Ishikawa (cell line): ENCODE data around the gene SPATA2.

Source experiments
- CEBPB ChIP-seq: IDR thresholded peaks from 2 replicates; pipeline ENCODE4 v1.6.1; 2012
- EGR1 ChIP-seq: IDR thresholded peaks from 2 replicates; pipeline ENCODE4 v1.6.1; 2012
- EP300 ChIP-seq: IDR thresholded peaks from 2 replicates; pipeline ENCODE4 v1.6.1; 2012; ENCODE audit warnings: borderline replicate concordance
- RAD21 ChIP-seq: IDR thresholded peaks from 2 replicates; pipeline ENCODE4 v1.6.1; 2012; ENCODE audit warnings: low read depth
- TAF1 ChIP-seq: IDR thresholded peaks from 2 replicates; pipeline ENCODE4 v1.6.1; 2012; ENCODE audit warnings: low read depth, mild to moderate bottlenecking
- TCF12 ChIP-seq: IDR thresholded peaks from 2 replicates; pipeline ENCODE4 v1.6.1; 2012; ENCODE audit warnings: low read depth
- YY1 ChIP-seq: IDR thresholded peaks from 2 replicates; pipeline ENCODE4 v1.6.1; 2012; ENCODE audit warnings: low read depth
- ZBTB7A ChIP-seq: IDR thresholded peaks from 2 replicates; pipeline ENCODE4 v1.6.1; 2012; ENCODE audit warnings: low read depth
- TF ChIP-seq, protein P1 (sequence below): IDR thresholded peaks from 2 replicates; pipeline ENCODE4 v1.6.1; 2012
- TF ChIP-seq, protein P2 (sequence below): IDR thresholded peaks from 2 replicates; pipeline ENCODE4 v1.6.1; 2012; ENCODE audit warnings: low read depth, mild to moderate bottlenecking
- TF ChIP-seq, protein P3 (sequence below): IDR thresholded peaks from 2 replicates; pipeline ENCODE4 v1.6.1; 2012

DNA sequence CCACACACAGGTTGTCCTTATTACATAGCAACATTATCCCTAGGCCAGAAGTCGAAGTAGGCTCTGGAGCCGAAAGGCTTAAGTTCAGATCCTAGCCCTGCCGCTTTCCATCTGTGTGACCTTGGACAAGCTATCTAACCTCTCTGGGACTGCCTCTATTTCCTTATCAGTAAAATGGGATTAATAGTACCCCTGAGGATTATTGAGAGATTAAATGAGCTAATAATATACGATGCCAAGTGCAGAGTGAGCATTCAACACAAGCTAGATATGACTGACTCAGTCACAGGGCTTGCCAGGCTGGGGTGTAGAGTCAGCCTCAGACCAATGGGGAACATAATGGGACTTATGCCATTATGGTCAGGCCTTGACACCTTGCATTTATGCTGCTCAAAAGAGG, 8.9 kb upstream of the SPATA2 start:
- TF ChIP-seq TCF12 (no peak), YY1 (no peak), TAF1 (no peak), EP300 (no peak), RAD21 (no peak), CEBPB (no peak), EGR1 (no peak), ZBTB7A (no peak)
- TF ChIP-seq, protein P1, sequence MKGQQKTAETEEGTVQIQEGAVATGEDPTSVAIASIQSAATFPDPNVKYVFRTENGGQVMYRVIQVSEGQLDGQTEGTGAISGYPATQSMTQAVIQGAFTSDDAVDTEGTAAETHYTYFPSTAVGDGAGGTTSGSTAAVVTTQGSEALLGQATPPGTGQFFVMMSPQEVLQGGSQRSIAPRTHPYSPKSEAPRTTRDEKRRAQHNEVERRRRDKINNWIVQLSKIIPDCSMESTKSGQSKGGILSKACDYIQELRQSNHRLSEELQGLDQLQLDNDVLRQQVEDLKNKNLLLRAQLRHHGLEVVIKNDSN: no peak
- TF ChIP-seq, protein P2, sequence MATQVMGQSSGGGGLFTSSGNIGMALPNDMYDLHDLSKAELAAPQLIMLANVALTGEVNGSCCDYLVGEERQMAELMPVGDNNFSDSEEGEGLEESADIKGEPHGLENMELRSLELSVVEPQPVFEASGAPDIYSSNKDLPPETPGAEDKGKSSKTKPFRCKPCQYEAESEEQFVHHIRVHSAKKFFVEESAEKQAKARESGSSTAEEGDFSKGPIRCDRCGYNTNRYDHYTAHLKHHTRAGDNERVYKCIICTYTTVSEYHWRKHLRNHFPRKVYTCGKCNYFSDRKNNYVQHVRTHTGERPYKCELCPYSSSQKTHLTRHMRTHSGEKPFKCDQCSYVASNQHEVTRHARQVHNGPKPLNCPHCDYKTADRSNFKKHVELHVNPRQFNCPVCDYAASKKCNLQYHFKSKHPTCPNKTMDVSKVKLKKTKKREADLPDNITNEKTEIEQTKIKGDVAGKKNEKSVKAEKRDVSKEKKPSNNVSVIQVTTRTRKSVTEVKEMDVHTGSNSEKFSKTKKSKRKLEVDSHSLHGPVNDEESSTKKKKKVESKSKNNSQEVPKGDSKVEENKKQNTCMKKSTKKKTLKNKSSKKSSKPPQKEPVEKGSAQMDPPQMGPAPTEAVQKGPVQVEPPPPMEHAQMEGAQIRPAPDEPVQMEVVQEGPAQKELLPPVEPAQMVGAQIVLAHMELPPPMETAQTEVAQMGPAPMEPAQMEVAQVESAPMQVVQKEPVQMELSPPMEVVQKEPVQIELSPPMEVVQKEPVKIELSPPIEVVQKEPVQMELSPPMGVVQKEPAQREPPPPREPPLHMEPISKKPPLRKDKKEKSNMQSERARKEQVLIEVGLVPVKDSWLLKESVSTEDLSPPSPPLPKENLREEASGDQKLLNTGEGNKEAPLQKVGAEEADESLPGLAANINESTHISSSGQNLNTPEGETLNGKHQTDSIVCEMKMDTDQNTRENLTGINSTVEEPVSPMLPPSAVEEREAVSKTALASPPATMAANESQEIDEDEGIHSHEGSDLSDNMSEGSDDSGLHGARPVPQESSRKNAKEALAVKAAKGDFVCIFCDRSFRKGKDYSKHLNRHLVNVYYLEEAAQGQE: no peak
- TF ChIP-seq, protein P3, sequence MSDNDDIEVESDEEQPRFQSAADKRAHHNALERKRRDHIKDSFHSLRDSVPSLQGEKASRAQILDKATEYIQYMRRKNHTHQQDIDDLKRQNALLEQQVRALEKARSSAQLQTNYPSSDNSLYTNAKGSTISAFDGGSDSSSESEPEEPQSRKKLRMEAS: no peak
